ENCODE measurements around the gene HEATR5A. TPM values are rescaled to one million over a fixed set of nuclear protein-coding genes. Genes with fewer than 3 reads are reported as not detected.
"Not testable (repeated sequence)": the region's sequence is repeated elsewhere in the genome, so short reads cannot be mapped to it uniquely, and the experiment has no call there.

HEATR5A gene
- total and polyA plus RNA-seq, 10 of the 15 experiments (the other 5 are each of a cell fraction or from before 2014, with no cell fraction given) = 5.1 to 37.1 (median 13.8) TPM

DNA sequence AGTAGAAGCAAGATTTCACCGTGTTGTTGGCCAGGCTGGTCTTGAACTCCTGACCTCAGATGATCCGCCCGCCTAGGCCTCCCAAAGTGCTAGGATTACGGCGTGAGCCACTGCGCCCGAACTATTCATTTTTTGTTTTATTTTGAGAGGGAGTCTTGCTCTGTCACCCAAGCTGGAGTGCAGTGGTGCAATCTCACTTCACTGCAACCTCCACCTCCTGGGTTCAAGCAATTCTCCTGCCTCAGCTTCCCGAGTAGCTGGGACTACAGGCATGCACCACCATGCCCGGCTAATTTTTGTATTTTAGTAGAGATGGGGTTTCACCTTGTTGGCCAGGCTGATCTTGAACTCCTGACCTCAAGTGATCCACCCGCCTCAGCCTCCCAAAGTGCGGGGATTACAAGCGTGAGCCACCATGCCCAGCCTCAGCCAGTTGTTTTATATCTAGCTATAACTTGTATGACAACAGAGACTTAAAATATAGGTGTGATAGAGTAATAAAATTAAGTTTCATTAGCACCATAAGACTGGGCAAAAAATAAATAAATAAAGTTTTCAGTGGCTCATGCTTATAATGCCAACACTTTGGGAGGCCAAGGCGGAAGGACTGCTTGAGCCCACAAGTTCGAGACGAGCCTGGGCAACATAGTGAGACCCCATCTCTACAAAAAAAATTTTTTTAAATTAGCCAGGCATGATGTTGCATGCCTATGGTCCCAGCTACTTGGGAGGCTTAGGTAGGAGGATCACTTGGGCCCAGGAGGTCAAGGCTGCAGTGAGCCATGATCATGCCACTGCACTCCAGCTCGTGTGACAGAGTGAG, 41.0 kb downstream of the HEATR5A start:
- DNase-seq (ENCODE audit: low read depth, low spot score); H3K27ac ChIP-seq (ENCODE audit: control insufficient read depth, insufficient read depth); H3K9me3 ChIP-seq (replicated peaks; ENCODE audit: control insufficient read depth, insufficient read depth, low read length); in situ Hi-C loops (cut with MboI); H2AFZ ChIP-seq (ENCODE audit: control insufficient read depth, low read depth, low read length); H3K27me3 ChIP-seq (replicated peaks in 1 of 2; ENCODE audit: control insufficient read depth in 2 of 2, insufficient read depth in 2 of 2, low read length in 1 of 2); H3K36me3 ChIP-seq (ENCODE audit: control insufficient read depth in 2 of 2, insufficient read depth in 2 of 2, low read length in 1 of 2); RAD21 ChIA-PET (ENCODE audit: unreplicated experiment); FAIRE-seq; BruUV-seq (replicated peaks); H4K20me1 ChIP-seq (ENCODE audit: control insufficient read depth, insufficient read depth); H3K4me3 ChIP-seq; H3K9ac ChIP-seq (ENCODE audit: control insufficient read depth, insufficient read depth, low read length); H3K79me2 ChIP-seq (ENCODE audit: control insufficient read depth, insufficient read depth, low read length); ATAC-seq; SMC1A ChIA-PET (ENCODE audit: uncharacterized antibody, unreplicated experiment); POLR2A ChIA-PET; H3K4me2 ChIP-seq (ENCODE audit: control insufficient read depth, insufficient read depth); H3K4me1 ChIP-seq (ENCODE audit: control insufficient read depth, insufficient read depth, low read length); intact Hi-C loops (cut with micrococcal nuclease; ENCODE audit: unreplicated experiment): not testable (repeated sequence)
- WGBS (ENCODE audit: insufficient coverage, insufficient replicate concordance, low lambda C conversion rate, missing lambda C conversion rate) = 89% methylated on average over 16 of the region's 16 CpGs
- CTCF ChIA-PET = interaction anchor here (1.2 to 2.0 kb wide), 3 partner anchors 10 to 70 kb away, joined by 3 to 5 read pairs (median 3); no protein-coding TSS in a partner anchor

DNA sequence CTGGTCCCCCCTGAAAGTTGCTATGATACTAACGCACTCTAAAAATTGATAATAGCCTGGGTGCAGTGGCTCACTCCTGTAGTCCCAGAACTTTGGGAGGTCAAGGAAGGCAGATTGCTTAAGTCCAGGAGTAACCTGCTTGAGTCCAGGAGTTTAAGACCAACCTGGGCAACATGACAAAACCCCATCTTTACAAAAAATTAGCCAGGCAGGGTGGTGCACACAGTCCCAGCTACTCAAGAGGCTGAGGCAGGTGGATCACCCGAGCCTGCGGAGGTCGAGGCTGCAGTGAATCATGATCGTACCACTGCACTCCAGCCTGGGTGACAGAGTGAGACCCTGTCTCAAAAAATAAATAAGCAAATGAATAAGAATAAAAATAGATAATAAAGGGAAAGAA, 42.9 kb downstream of the HEATR5A start:
- in situ Hi-C loops (cut with MboI) = no loop called here
- Histone ChIP-seq H2AFZ (ENCODE audit: control insufficient read depth, low read depth, low read length) (no peak overlapping the region), H3K9me3 (replicated peaks; ENCODE audit: control insufficient read depth, insufficient read depth, low read length) (no peaks in the 10 kb centered on the region), H3K79me2 (ENCODE audit: control insufficient read depth, insufficient read depth, low read length) (no peaks in the 10 kb centered on the region), H3K4me2 (ENCODE audit: control insufficient read depth, insufficient read depth) (no peak overlapping the region), H3K4me3 (no peak overlapping the region), H3K36me3 (ENCODE audit: control insufficient read depth in 2 of 2, insufficient read depth in 2 of 2, low read length in 1 of 2) (no peaks in the 10 kb centered on the region), H3K27ac (ENCODE audit: control insufficient read depth, insufficient read depth) (no peak overlapping the region), H3K9ac (ENCODE audit: control insufficient read depth, insufficient read depth, low read length) (no peak overlapping the region), H4K20me1 (ENCODE audit: control insufficient read depth, insufficient read depth) (no peaks in the 10 kb centered on the region), H3K27me3 (replicated peaks in 1 of 2; ENCODE audit: control insufficient read depth in 2 of 2, insufficient read depth in 2 of 2, low read length in 1 of 2) (no peaks in the 10 kb centered on the region), H3K4me1 (ENCODE audit: control insufficient read depth, insufficient read depth, low read length) (no peaks in the 10 kb centered on the region)
- 98% methylated on average over 5 of the region's 5 CpGs for WGBS (ENCODE audit: insufficient coverage, insufficient replicate concordance, low lambda C conversion rate, missing lambda C conversion rate)
- FAIRE-seq = no peak
- intact Hi-C loops (cut with micrococcal nuclease; ENCODE audit: unreplicated experiment) = no loop called here
- no TSS peak for BruUV-seq (replicated peaks)
- POLR2A ChIA-PET = no interaction called here
- SMC1A ChIA-PET (ENCODE audit: uncharacterized antibody, unreplicated experiment) = interaction anchor here (0.6 to 1.3 kb wide), 6 partner anchors 11 to 994 kb away, joined by 3 to 5 read pairs (median 3); no protein-coding TSS in a partner anchor
- RAD21 ChIA-PET (ENCODE audit: unreplicated experiment) = no interaction called here
- no peak for DNase-seq (ENCODE audit: low read depth, low spot score)
- CTCF ChIA-PET = interaction anchor here (0.7 to 2.2 kb wide), 3 partner anchors 14 to 17 kb away, joined by 3 to 6 read pairs (median 3); no protein-coding TSS in a partner anchor
- no peak for ATAC-seq
- no peak for TF ChIP-seq ZNF24 (IDR thresholded peaks at IDR 0.05)
- no peak for TF ChIP-seq IKZF1 (conservative IDR thresholded peaks at IDR 0.05)
- TF ChIP-seq STAT1 (conservative IDR thresholded peaks at IDR 0.05) = no peak
- TF ChIP-seq CHD4 (IDR thresholded peaks at IDR 0.05) = no peak
- TF ChIP-seq SP1 (IDR thresholded peaks at IDR 0.05; ENCODE audit: low read depth, low read length) = no peak
- TF ChIP-seq, protein P1, sequence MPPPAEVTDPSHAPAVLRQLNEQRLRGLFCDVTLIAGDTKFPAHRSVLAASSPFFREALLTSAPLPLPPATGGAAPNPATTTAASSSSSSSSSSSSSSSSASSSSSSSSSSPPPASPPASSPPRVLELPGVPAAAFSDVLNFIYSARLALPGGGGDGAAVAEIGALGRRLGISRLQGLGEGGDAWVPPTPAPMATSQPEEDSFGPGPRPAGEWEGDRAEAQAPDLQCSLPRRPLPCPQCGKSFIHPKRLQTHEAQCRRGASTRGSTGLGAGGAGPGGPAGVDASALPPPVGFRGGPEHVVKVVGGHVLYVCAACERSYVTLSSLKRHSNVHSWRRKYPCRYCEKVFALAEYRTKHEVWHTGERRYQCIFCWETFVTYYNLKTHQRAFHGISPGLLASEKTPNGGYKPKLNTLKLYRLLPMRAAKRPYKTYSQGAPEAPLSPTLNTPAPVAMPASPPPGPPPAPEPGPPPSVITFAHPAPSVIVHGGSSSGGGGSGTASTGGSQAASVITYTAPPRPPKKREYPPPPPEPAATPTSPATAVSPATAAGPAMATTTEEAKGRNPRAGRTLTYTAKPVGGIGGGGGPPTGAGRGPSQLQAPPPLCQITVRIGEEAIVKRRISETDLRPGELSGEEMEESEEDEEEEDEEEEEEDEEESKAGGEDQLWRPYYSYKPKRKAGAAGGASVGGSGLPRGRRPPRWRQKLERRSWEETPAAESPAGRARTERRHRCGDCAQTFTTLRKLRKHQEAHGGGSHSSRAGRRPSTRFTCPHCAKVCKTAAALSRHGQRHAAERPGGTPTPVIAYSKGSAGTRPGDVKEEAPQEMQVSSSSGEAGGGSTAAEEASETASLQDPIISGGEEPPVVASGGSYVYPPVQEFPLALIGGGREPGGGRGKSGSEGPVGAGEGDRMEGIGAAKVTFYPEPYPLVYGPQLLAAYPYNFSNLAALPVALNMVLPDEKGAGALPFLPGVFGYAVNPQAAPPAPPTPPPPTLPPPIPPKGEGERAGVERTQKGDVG (CRISPR knock-in tag; IDR thresholded peaks at IDR 0.05) = no peak
- no peak for TF ChIP-seq CBX3 (IDR thresholded peaks at IDR 0.05; ENCODE audit: borderline replicate concordance, low read depth)
- no peak for TF ChIP-seq TCF3 (IDR thresholded peaks at IDR 0.05; ENCODE audit: borderline replicate concordance, insufficient read depth, low read depth, low read length)
- no peak for TF ChIP-seq ATF7 (IDR thresholded peaks at IDR 0.05; ENCODE audit: low read depth)
- TF ChIP-seq RFX5 (IDR thresholded peaks at IDR 0.05; ENCODE audit: low read depth, low read length) = no peak
